Measurements from ENCODE around the gene ARMC10.
"Not testable (repeated sequence)": the region's sequence is repeated elsewhere in the genome, so short reads cannot be mapped to it uniquely, and the experiment has no call there.

ARMC10 gene

GRCh38 chr7:103048833-103049232 is 26.1 kb upstream of the ARMC10 start:
- no peak for TF ChIP-seq CTCF (IDR thresholded peaks at IDR 0.05; ENCODE audit: low read length)
- no peaks in the 10 kb centered on the region for H3K4me1 ChIP-seq (ENCODE audit: insufficient read depth, low read length, severe bottlenecking)
- no peaks in the 10 kb centered on the region for H3K27me3 ChIP-seq (ENCODE audit: insufficient read depth, low read length)
- H3K9me2 ChIP-seq (ENCODE audit: low read depth, low read length): no peaks in the 10 kb centered on the region
- no peak overlapping the region for H3K9ac ChIP-seq (ENCODE audit: low read length)
- peaks cover 20% of the 10 kb centered on the region for H3K9me3 ChIP-seq (ENCODE audit: low read length)
- no peak overlapping the region for H3K27ac ChIP-seq (ENCODE audit: low read depth, low read length, poor library complexity, severe bottlenecking)
- H3K36me3 ChIP-seq (ENCODE audit: insufficient read depth, low read length): no peaks in the 10 kb centered on the region
- no peak overlapping the region for H3K4me3 ChIP-seq (ENCODE audit: low read depth, low read length, poor library complexity, severe bottlenecking)
- no peak overlapping the region for H2AFZ ChIP-seq (ENCODE audit: low read length)
- H3K79me2 ChIP-seq (ENCODE audit: insufficient read depth, low read length): no peaks in the 10 kb centered on the region
- no peak overlapping the region for H3K4me2 ChIP-seq (ENCODE audit: low read length)
- H4K20me1 ChIP-seq (ENCODE audit: insufficient read depth, low read length): no peaks in the 10 kb centered on the region
- H3F3A ChIP-seq (ENCODE audit: insufficient read depth, low read length): no peaks in the 10 kb centered on the region

GRCh38 chr7:103051519-103051918 is 23.4 kb upstream of the ARMC10 start:
- H3K27me3 ChIP-seq (ENCODE audit: insufficient read depth, low read length): no peaks in the 10 kb centered on the region
- H3K9me3 ChIP-seq (ENCODE audit: low read length): peaks cover 20% of the 10 kb centered on the region
- H2AFZ ChIP-seq (ENCODE audit: low read length): no peak overlapping the region
- no peak for TF ChIP-seq EZH2 (IDR thresholded peaks at IDR 0.05; ENCODE audit: borderline replicate concordance, low read length)
- no peak for TF ChIP-seq CTCF (IDR thresholded peaks at IDR 0.05; ENCODE audit: low read length)
- H3K4me1 ChIP-seq (ENCODE audit: insufficient read depth, low read length, severe bottlenecking): no peaks in the 10 kb centered on the region
- H3K9ac ChIP-seq (ENCODE audit: low read length): no peak overlapping the region
- H3K79me2 ChIP-seq (ENCODE audit: insufficient read depth, low read length): no peaks in the 10 kb centered on the region
- no peaks in the 10 kb centered on the region for H4K20me1 ChIP-seq (ENCODE audit: insufficient read depth, low read length)
- no peaks in the 10 kb centered on the region for H3F3A ChIP-seq (ENCODE audit: insufficient read depth, low read length)
- H3K4me2 ChIP-seq (ENCODE audit: low read length): no peak overlapping the region
- H3K4me3 ChIP-seq (ENCODE audit: low read depth, low read length, poor library complexity, severe bottlenecking): no peak overlapping the region
- H3K27ac ChIP-seq (ENCODE audit: low read depth, low read length, poor library complexity, severe bottlenecking): no peak overlapping the region
- no peaks in the 10 kb centered on the region for H3K36me3 ChIP-seq (ENCODE audit: insufficient read depth, low read length)
- H3K9me2 ChIP-seq (ENCODE audit: low read depth, low read length): no peaks in the 10 kb centered on the region

- H3K4me1 ChIP-seq (ENCODE audit: insufficient read depth, low read length, severe bottlenecking); H3K4me3 ChIP-seq (ENCODE audit: low read depth, low read length, poor library complexity, severe bottlenecking); H3K4me2 ChIP-seq (ENCODE audit: low read length); H3K79me2 ChIP-seq (ENCODE audit: insufficient read depth, low read length); H3K9me2 ChIP-seq (ENCODE audit: low read depth, low read length); H3K27ac ChIP-seq (ENCODE audit: low read depth, low read length, poor library complexity, severe bottlenecking); H3K9me3 ChIP-seq (ENCODE audit: low read length); H4K20me1 ChIP-seq (ENCODE audit: insufficient read depth, low read length); H2AFZ ChIP-seq (ENCODE audit: low read length); H3K9ac ChIP-seq (ENCODE audit: low read length); H3F3A ChIP-seq (ENCODE audit: insufficient read depth, low read length); H3K27me3 ChIP-seq (ENCODE audit: insufficient read depth, low read length); H3K36me3 ChIP-seq (ENCODE audit: insufficient read depth, low read length): not testable (repeated sequence)
These were observed 18.9 kb upstream of the ARMC10 start for GRCh38 chr7:103056006-103056405.

GRCh38 chr7:103058122-103058521 is 16.8 kb upstream of the ARMC10 start:
- no peak for TF ChIP-seq CTCF (IDR thresholded peaks at IDR 0.05; ENCODE audit: low read length)
- no peak for TF ChIP-seq EZH2 (IDR thresholded peaks at IDR 0.05; ENCODE audit: borderline replicate concordance, low read length)
- H4K20me1 ChIP-seq (ENCODE audit: insufficient read depth, low read length): no peaks in the 10 kb centered on the region
- H3K4me3 ChIP-seq (ENCODE audit: low read depth, low read length, poor library complexity, severe bottlenecking): no peak overlapping the region
- peaks cover 5% of the 10 kb centered on the region for H3K4me1 ChIP-seq (ENCODE audit: insufficient read depth, low read length, severe bottlenecking)
- H3K36me3 ChIP-seq (ENCODE audit: insufficient read depth, low read length): no peaks in the 10 kb centered on the region
- no peaks in the 10 kb centered on the region for H3K79me2 ChIP-seq (ENCODE audit: insufficient read depth, low read length)
- H3K9me2 ChIP-seq (ENCODE audit: low read depth, low read length): no peaks in the 10 kb centered on the region
- no peak overlapping the region for H3K9ac ChIP-seq (ENCODE audit: low read length)
- no peaks in the 10 kb centered on the region; the same call in 1 of the 2 replicates for H3F3A ChIP-seq (ENCODE audit: insufficient read depth, low read length)
- no peaks in the 10 kb centered on the region for H3K9me3 ChIP-seq (ENCODE audit: low read length)
- H3K27me3 ChIP-seq (ENCODE audit: insufficient read depth, low read length): no peaks in the 10 kb centered on the region
- H2AFZ ChIP-seq (ENCODE audit: low read length): no peak overlapping the region
- H3K27ac ChIP-seq (ENCODE audit: low read depth, low read length, poor library complexity, severe bottlenecking): no peak overlapping the region
- H3K4me2 ChIP-seq (ENCODE audit: low read length): no peak overlapping the region
